ENCODE measurements around the gene SIM1.

The SIM1 gene

DNA sequence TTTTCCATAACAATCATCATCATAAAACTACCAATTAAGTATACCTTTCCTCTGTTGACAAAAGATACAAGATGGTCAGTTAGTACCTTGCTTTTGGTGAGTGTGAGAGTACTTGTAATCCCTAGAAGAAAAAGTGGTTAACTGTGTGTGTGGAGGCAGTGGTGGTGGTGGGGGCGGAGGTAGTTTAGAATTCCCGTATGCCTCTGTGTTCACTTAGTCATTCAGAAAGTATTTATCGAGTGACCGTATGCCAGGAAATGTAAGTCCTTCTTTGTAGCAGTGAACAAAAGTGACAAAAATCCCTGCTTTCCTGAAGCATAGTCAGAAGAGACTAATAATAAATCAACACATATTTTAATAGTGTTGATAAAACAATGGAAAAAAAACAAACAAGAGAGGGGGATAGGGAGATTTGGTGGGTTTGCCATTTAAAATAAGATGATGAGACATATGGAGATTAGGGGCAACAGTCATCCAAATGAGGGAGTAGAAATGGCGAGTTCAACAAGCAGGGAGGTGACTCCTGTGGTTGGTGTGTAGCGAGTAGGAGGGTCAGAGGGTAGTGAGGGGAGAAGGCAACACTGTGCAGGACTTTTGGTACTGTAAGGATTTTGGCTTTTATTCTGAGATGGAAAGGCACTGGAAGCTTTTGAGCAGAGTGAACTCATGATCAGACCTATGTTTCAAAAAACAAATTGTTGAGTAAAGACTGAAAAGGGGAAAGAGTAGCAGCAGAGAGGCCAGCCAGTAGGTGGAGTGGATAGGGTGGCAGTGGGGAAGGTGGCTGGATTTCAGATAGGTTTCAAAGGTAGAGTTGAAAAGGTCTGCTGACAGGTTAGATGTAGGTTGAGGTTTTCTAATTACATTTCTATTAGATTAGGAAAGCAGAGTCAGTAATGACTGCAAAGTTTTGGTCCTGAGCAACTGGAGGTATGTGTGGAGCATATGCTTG, 40.3 kb upstream of the SIM1 start:
- Histone ChIP-seq H3K14ac (ENCODE audit: low read length) (no peak overlapping the region), H3K23ac (ENCODE audit: low read length) (no peak overlapping the region), H3K4me1 (ENCODE audit: control insufficient read depth in 1 of 2, insufficient read depth in 2 of 2, low read length in 2 of 2) (no peaks in the 10 kb centered on the region), H3K9ac (ENCODE audit: low read length) (no peak overlapping the region), H3K27me3 (ENCODE audit: insufficient read depth, low read length) (no peaks in the 10 kb centered on the region), H3K79me2 (ENCODE audit: control insufficient read depth, insufficient read depth, low read length, poor library complexity) (no peaks in the 10 kb centered on the region), H3K79me1 (ENCODE audit: low read length) (no peaks in the 10 kb centered on the region), H2AK5ac (ENCODE audit: low read length) (no peak overlapping the region), H3K18ac (ENCODE audit: low read length) (no peak overlapping the region), H2AFZ (ENCODE audit: insufficient read depth, low read length, poor library complexity) (no peak overlapping the region), H4K91ac (ENCODE audit: low read depth, low read length) (no peak overlapping the region), H4K8ac (ENCODE audit: low read depth, low read length) (no peak overlapping the region), H2BK120ac (ENCODE audit: insufficient read depth, low read length, poor library complexity) (no peak overlapping the region), H2BK12ac (ENCODE audit: low read length) (no peak overlapping the region), H2BK5ac (ENCODE audit: low read depth, low read length, poor library complexity) (no peak overlapping the region), H3K9me3 (ENCODE audit: insufficient read depth, low read depth, low read length) (no peaks in the 10 kb centered on the region), H4K12ac (ENCODE audit: low read depth, low read length) (no peak overlapping the region), H3K4ac (ENCODE audit: low read depth, low read length) (no peak overlapping the region), H3K4me3 (ENCODE audit: low read depth, low read length) (no peak overlapping the region), H3K4me2 (ENCODE audit: low read length) (no peak overlapping the region), H3K36me3 (ENCODE audit: control insufficient read depth in 1 of 2, insufficient read depth in 2 of 2, low read length in 2 of 2) (peaks cover 0 to 2% of the 10 kb centered on the region in 2 experiments), H3K27ac (ENCODE audit: low read depth, low read length) (no peak overlapping the region)
- peak; percentile 31 to 58 for DNase-seq
- WGBS (ENCODE audit: extremely low coverage, insufficient coverage, insufficient read length) = no CpG with 5 or more reads among the region's 6 CpGs

- Histone ChIP-seq H3K4me1 (ENCODE audit: control insufficient read depth in 1 of 2, insufficient read depth in 2 of 2, low read length in 2 of 2) (no peaks in the 10 kb centered on the region), H3K9me3 (ENCODE audit: insufficient read depth, low read depth, low read length) (no peaks in the 10 kb centered on the region), H4K8ac (ENCODE audit: low read depth, low read length) (no peak overlapping the region), H3K14ac (ENCODE audit: low read length) (no peak overlapping the region), H3K27me3 (ENCODE audit: insufficient read depth, low read length) (no peaks in the 10 kb centered on the region), H3K36me3 (ENCODE audit: control insufficient read depth in 1 of 2, insufficient read depth in 2 of 2, low read length in 2 of 2) (no peaks in the 10 kb centered on the region), H3K27ac (ENCODE audit: low read depth, low read length) (no peak overlapping the region), H2BK12ac (ENCODE audit: low read length) (no peak overlapping the region), H3K79me2 (ENCODE audit: control insufficient read depth, insufficient read depth, low read length, poor library complexity) (no peaks in the 10 kb centered on the region), H2BK5ac (ENCODE audit: low read depth, low read length, poor library complexity) (no peak overlapping the region), H3K18ac (ENCODE audit: low read length) (no peak overlapping the region), H3K4ac (ENCODE audit: low read depth, low read length) (no peak overlapping the region), H3K4me3 (ENCODE audit: low read depth, low read length) (no peak overlapping the region), H3K4me2 (ENCODE audit: low read length) (no peak overlapping the region), H3K23ac (ENCODE audit: low read length) (no peak overlapping the region), H3K79me1 (ENCODE audit: low read length) (no peaks in the 10 kb centered on the region), H2AFZ (ENCODE audit: insufficient read depth, low read length, poor library complexity) (no peak overlapping the region), H2BK120ac (ENCODE audit: insufficient read depth, low read length, poor library complexity) (no peak overlapping the region), H2AK5ac (ENCODE audit: low read length) (no peak overlapping the region), H3K9ac (ENCODE audit: low read length) (no peak overlapping the region), H4K91ac (ENCODE audit: low read depth, low read length) (no peak overlapping the region), H4K12ac (ENCODE audit: low read depth, low read length) (no peak overlapping the region)
- no peak for DNase-seq
These were observed 38.5 kb upstream of the SIM1 start for GRCh38 chr6:100503043-100503705.

DNA sequence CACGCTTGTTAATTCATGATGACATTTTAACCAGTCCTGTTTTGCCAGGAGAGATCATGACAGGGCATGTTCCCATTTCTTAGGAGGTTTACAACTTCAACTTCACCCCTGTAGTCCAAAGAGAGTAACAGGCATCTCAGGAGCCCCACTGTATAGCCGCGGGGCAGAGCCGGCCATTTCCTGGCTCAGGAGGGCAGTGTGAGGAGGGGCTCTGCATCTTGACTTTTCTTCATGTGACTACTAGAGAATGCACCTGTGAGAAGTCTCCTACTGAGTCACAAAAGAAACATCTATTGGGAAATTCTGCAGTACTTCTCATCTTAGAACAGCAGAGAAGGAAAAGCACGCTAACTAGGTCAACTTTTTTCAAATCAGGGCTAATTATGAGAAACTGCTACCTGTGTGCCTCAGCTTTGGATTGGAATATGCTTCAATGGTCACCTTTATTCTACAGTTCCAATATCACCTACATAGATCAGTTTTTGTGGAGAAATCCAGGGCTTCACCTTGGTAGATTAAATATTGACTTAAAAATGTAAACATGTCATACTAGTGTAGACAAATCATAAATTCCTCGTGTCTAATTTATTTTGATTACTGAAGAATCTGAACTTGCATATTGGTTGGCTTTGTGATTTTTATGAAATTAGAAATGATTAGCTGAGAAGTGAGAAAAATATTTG, 28.6 kb upstream of the SIM1 start:
- WGBS (ENCODE audit: extremely low coverage, insufficient coverage, insufficient read length) = no CpG with 5 or more reads among the region's 6 CpGs

DNA sequence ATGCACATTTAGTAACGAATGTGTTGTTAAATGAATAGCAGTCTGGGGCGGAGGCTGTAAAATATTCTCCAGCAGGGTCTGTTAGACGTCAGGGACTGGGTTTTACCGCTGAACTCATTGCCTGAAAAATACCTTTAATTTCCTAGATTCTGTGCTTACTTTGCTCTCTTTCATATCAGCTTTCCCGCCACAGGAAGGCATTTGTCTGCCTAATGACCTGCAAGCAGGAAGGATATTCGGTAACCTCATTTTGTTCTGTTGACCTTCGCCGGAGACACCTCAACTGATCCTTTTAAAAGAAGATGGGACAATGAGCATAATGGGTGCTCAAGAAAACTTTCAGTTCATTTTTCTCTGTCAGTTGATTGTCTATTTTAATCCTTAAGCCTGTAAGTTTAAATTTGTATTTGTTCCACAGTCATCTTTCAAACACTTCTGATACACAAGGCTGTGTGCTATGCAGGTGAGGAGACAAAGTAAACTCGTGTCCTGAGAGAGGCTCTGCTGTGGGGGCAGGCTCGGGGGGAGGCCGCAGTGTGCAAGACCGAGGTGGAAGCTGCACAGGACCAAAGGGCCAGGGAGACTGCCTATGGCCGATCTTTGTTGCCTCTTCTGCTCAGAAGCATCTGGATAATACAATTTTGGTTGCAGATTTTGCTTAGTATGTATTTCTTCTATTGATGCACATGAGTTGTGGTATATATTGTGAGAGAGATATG, 27.4 kb upstream of the SIM1 start:
- H2AK5ac ChIP-seq (ENCODE audit: low read length) = no peak overlapping the region
- H3K4ac ChIP-seq (ENCODE audit: low read depth, low read length) = no peak overlapping the region
- peak overlapping the region; percentile 18 for H4K91ac ChIP-seq (ENCODE audit: low read depth, low read length)
- H3K4me1 ChIP-seq (ENCODE audit: control insufficient read depth in 1 of 2, insufficient read depth in 2 of 2, low read length in 2 of 2) = no peaks in the 10 kb centered on the region
- H3K14ac ChIP-seq (ENCODE audit: low read length) = no peak overlapping the region
- H2BK5ac ChIP-seq (ENCODE audit: low read depth, low read length, poor library complexity) = no peak overlapping the region
- H3K27me3 ChIP-seq (ENCODE audit: insufficient read depth, low read length) = no peaks in the 10 kb centered on the region
- no peak overlapping the region for H4K12ac ChIP-seq (ENCODE audit: low read depth, low read length)
- no peak overlapping the region for H3K18ac ChIP-seq (ENCODE audit: low read length)
- H3K4me2 ChIP-seq (ENCODE audit: low read length) = no peak overlapping the region
- no peaks in the 10 kb centered on the region for H3K79me1 ChIP-seq (ENCODE audit: low read length)
- no peak overlapping the region for H3K4me3 ChIP-seq (ENCODE audit: low read depth, low read length)
- H2BK12ac ChIP-seq (ENCODE audit: low read length) = no peak overlapping the region
- H3K23ac ChIP-seq (ENCODE audit: low read length) = no peak overlapping the region
- no peak overlapping the region for H4K8ac ChIP-seq (ENCODE audit: low read depth, low read length)
- no peak overlapping the region for H2BK120ac ChIP-seq (ENCODE audit: insufficient read depth, low read length, poor library complexity)
- no peaks in the 10 kb centered on the region for H3K79me2 ChIP-seq (ENCODE audit: control insufficient read depth, insufficient read depth, low read length, poor library complexity)
- no peak overlapping the region for H2AFZ ChIP-seq (ENCODE audit: insufficient read depth, low read length, poor library complexity)
- no peak overlapping the region for H3K27ac ChIP-seq (ENCODE audit: low read depth, low read length)
- peaks cover 2% of the 10 kb centered on the region for H3K9me3 ChIP-seq (ENCODE audit: insufficient read depth, low read depth, low read length)
- DNase-seq = no peak
- no CpG with 5 or more reads among the region's 13 CpGs for WGBS (ENCODE audit: extremely low coverage, insufficient coverage, insufficient read length)
- H3K36me3 ChIP-seq (ENCODE audit: control insufficient read depth in 1 of 2, insufficient read depth in 2 of 2, low read length in 2 of 2) = no peaks in the 10 kb centered on the region
- no peak overlapping the region for H3K9ac ChIP-seq (ENCODE audit: low read length)

More for the DNA sequence above, 28.6 kb upstream of the SIM1 start:
- Histone ChIP-seq H4K8ac (ENCODE audit: low read depth, low read length) (no peak overlapping the region), H3K79me1 (ENCODE audit: low read length) (no peaks in the 10 kb centered on the region), H3K4me3 (ENCODE audit: low read depth, low read length) (no peak overlapping the region), H3K9me3 (ENCODE audit: insufficient read depth, low read depth, low read length) (peaks cover 2% of the 10 kb centered on the region), H2AFZ (ENCODE audit: insufficient read depth, low read length, poor library complexity) (no peak overlapping the region), H3K9ac (ENCODE audit: low read length) (no peak overlapping the region), H3K18ac (ENCODE audit: low read length) (no peak overlapping the region), H3K27me3 (ENCODE audit: insufficient read depth, low read length) (no peaks in the 10 kb centered on the region), H4K12ac (ENCODE audit: low read depth, low read length) (no peak overlapping the region), H3K36me3 (ENCODE audit: control insufficient read depth in 1 of 2, insufficient read depth in 2 of 2, low read length in 2 of 2) (no peaks in the 10 kb centered on the region), H3K23ac (ENCODE audit: low read length) (no peak overlapping the region), H2BK12ac (ENCODE audit: low read length) (no peak overlapping the region), H3K14ac (ENCODE audit: low read length) (no peak overlapping the region), H3K79me2 (ENCODE audit: control insufficient read depth, insufficient read depth, low read length, poor library complexity) (no peaks in the 10 kb centered on the region), H3K4me2 (ENCODE audit: low read length) (no peak overlapping the region), H4K91ac (ENCODE audit: low read depth, low read length) (no peak overlapping the region), H3K4me1 (ENCODE audit: control insufficient read depth in 1 of 2, insufficient read depth in 2 of 2, low read length in 2 of 2) (no peaks in the 10 kb centered on the region), H2AK5ac (ENCODE audit: low read length) (no peak overlapping the region), H2BK5ac (ENCODE audit: low read depth, low read length, poor library complexity) (no peak overlapping the region), H3K4ac (ENCODE audit: low read depth, low read length) (no peak overlapping the region), H3K27ac (ENCODE audit: low read depth, low read length) (no peak overlapping the region), H2BK120ac (ENCODE audit: insufficient read depth, low read length, poor library complexity) (no peak overlapping the region)
- peak; percentile 38 to 56 for DNase-seq
